ENCODE results near the gene WDFY4. TPM values are rescaled to one million over a fixed set of nuclear protein-coding genes. Genes with fewer than 3 reads are reported as not detected.

The WDFY4 gene
- total and polyA plus RNA-seq, 2 of the 13 experiments (the other 11 are each of a cell fraction or from before 2014, with no cell fraction given): not detected

DNA sequence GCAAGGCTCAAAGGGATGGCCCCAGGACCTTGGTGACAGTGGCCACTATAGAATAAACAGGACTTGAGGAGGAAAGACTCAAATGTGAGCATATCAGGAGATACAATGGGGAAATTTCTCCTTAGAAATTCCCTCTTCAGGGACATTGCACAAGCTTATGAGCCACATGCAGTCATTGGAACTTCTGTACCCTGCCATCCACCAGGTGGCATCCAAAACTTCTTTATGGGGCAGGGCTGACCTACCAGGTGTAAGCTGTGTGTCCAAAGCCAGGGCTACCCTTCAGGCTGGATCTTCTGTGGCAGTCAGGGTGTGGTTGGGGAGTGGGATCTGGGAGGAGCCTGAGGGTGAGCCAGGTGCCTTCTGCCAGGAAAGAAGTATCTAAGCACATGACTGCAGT, 291.5 kb downstream of the WDFY4 start:
- POLR2A ChIA-PET: no interaction called here
- ATAC-seq: peak; percentile 67
- Histone ChIP-seq H3K27ac (ENCODE audit: extremely low read length, insufficient read depth, low read length) (no peak overlapping the region), H3K4me1 (ENCODE audit: insufficient read depth, low read length) (no peaks in the 10 kb centered on the region), H3K27me3 (ENCODE audit: control insufficient read depth in 1 of 2, insufficient read depth in 2 of 2, low read length in 2 of 2) (no peaks in the 10 kb centered on the region; a peak in 1 of 5 replicates), H2AFZ (ENCODE audit: low read length) (no peak overlapping the region), H3K4me3 (replicated peaks in 1 of 3; ENCODE audit: insufficient read depth in 1 of 3, low read depth in 2 of 3, low read length in 3 of 3) (no peak overlapping the region), H3K4me2 (ENCODE audit: low read depth, low read length) (no peak overlapping the region), H3K79me2 (ENCODE audit: insufficient read depth, low read length) (no peaks in the 10 kb centered on the region), H3K36me3 (replicated peaks in 1 of 2; ENCODE audit: control insufficient read depth in 1 of 2, insufficient read depth in 2 of 2, low read length in 2 of 2) (no peaks in the 10 kb centered on the region), H3K9me3 (ENCODE audit: low read length) (no peaks in the 10 kb centered on the region), H4K20me1 (ENCODE audit: insufficient read depth, low read length) (no peaks in the 10 kb centered on the region), H3K9ac (ENCODE audit: insufficient read depth, low read depth, low read length) (no peak overlapping the region)
- in situ Hi-C loops (cut with HindIII; ENCODE audit: extremely low pct_ligation_motif_present, low pct_unique_long_range_greater_than_20kb) (loop anchor here (5.0 to 10.0 kb wide), 3 partner anchors 191 to 539 kb away; no protein-coding TSS in a partner anchor), intact Hi-C loops (cut with micrococcal nuclease; ENCODE audit: unreplicated experiment) (loop anchor here (1.0 kb wide), 1 partner anchor 188 kb away; no protein-coding TSS in a partner anchor)
- TF ChIP-seq, protein P1, sequence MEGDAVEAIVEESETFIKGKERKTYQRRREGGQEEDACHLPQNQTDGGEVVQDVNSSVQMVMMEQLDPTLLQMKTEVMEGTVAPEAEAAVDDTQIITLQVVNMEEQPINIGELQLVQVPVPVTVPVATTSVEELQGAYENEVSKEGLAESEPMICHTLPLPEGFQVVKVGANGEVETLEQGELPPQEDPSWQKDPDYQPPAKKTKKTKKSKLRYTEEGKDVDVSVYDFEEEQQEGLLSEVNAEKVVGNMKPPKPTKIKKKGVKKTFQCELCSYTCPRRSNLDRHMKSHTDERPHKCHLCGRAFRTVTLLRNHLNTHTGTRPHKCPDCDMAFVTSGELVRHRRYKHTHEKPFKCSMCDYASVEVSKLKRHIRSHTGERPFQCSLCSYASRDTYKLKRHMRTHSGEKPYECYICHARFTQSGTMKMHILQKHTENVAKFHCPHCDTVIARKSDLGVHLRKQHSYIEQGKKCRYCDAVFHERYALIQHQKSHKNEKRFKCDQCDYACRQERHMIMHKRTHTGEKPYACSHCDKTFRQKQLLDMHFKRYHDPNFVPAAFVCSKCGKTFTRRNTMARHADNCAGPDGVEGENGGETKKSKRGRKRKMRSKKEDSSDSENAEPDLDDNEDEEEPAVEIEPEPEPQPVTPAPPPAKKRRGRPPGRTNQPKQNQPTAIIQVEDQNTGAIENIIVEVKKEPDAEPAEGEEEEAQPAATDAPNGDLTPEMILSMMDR (CRISPR knock-in tag; IDR thresholded peaks at IDR 0.05): peak; percentile 35
- TF ChIP-seq, protein P2, sequence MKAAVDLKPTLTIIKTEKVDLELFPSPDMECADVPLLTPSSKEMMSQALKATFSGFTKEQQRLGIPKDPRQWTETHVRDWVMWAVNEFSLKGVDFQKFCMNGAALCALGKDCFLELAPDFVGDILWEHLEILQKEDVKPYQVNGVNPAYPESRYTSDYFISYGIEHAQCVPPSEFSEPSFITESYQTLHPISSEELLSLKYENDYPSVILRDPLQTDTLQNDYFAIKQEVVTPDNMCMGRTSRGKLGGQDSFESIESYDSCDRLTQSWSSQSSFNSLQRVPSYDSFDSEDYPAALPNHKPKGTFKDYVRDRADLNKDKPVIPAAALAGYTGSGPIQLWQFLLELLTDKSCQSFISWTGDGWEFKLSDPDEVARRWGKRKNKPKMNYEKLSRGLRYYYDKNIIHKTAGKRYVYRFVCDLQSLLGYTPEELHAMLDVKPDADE (CRISPR knock-in tag; IDR thresholded peaks at IDR 0.05): no peak
- TF ChIP-seq STAG1 (CRISPR knock-in tag; IDR thresholded peaks at IDR 0.05): peak; percentile 43
- DNase-seq (ENCODE audit: low spot score): peak; percentile 6
- CTCF ChIA-PET (ENCODE audit: low intra/inter-chr PET ratio, low total read pairs): no interaction called here
- FAIRE-seq: no peak
- BruUV-seq (replicated peaks): no TSS peak

DNA sequence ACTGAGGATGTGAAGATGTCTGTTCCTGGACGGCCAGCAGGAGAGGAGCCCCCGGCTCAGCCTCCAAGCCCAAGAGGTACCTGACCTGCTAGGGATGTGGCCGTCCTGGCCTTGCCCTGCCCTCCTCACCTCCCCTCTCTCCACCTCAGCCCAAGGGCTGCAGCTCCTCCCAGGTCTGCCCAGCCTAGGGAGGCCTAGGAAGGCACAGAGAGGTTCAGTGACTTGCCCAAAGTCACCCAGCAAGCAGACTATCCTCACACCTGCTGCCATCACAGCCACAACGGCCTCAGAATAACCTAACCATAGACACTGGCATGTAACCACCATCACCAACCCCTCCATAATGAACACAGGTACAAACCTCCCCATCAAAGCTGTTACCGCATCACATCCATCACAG, 293.6 kb downstream of the WDFY4 start:
- Histone ChIP-seq H3K27me3 (ENCODE audit: control insufficient read depth in 1 of 2, insufficient read depth in 2 of 2, low read length in 2 of 2) (peaks cover 0 to 3% of the 10 kb centered on the region in 2 experiments; a peak in 2 of 5 replicates), H3K4me3 (replicated peaks in 1 of 3; ENCODE audit: insufficient read depth in 1 of 3, low read depth in 2 of 3, low read length in 3 of 3) (no peak overlapping the region), H3K9me3 (ENCODE audit: low read length) (no peaks in the 10 kb centered on the region), H4K20me1 (ENCODE audit: insufficient read depth, low read length) (no peaks in the 10 kb centered on the region), H3K36me3 (replicated peaks in 1 of 2; ENCODE audit: control insufficient read depth in 1 of 2, insufficient read depth in 2 of 2, low read length in 2 of 2) (no peaks in the 10 kb centered on the region), H3K4me1 (ENCODE audit: insufficient read depth, low read length) (no peaks in the 10 kb centered on the region), H2AFZ (ENCODE audit: low read length) (no peak overlapping the region), H3K9ac (ENCODE audit: insufficient read depth, low read depth, low read length) (no peak overlapping the region), H3K79me2 (ENCODE audit: insufficient read depth, low read length) (no peaks in the 10 kb centered on the region), H3K4me2 (ENCODE audit: low read depth, low read length) (no peak overlapping the region), H3K27ac (ENCODE audit: extremely low read length, insufficient read depth, low read length) (no peak overlapping the region)
- ChIA-PET CTCF (ENCODE audit: low intra/inter-chr PET ratio, low total read pairs) (no interaction called here), POLR2A (no interaction called here)
- ATAC-seq: no peak
- intact Hi-C loops (cut with micrococcal nuclease; ENCODE audit: unreplicated experiment) (no loop called here), in situ Hi-C loops (cut with HindIII; ENCODE audit: extremely low pct_ligation_motif_present, low pct_unique_long_range_greater_than_20kb) (loop anchor here (5.0 to 10.0 kb wide), 3 partner anchors 189 to 536 kb away; no protein-coding TSS in a partner anchor)
- BruUV-seq (replicated peaks): no TSS peak
- 50% methylated on average over 2 of the region's 5 CpGs for WGBS (ENCODE audit: low lambda C conversion rate)
- DNase-seq (ENCODE audit: low spot score): no peak
- TF ChIP-seq SNAI1 (CRISPR knock-in tag; IDR thresholded peaks at IDR 0.05; ENCODE audit: borderline replicate concordance) (no peak), ZNF768 (CRISPR knock-in tag; IDR thresholded peaks at IDR 0.05) (peak; percentile 78), ZKSCAN8 (CRISPR knock-in tag; IDR thresholded peaks at IDR 0.05; ENCODE audit: borderline replicate concordance) (no peak)
- no peak for FAIRE-seq

Data from HepG2 (cell line).